Uterus (tissue), 4 donors: ENCODE data around the gene SLC35A3. TPM values are rescaled to one million over a fixed set of nuclear protein-coding genes. Genes with fewer than 3 reads are reported as not detected.

Experiments used
- DNase-seq, 2 donors: peaks; one replicate each; pipeline ENCODE4 v3.0.0-alpha.2; 2019 to 2020
- H3K27ac ChIP-seq, 2 donors: fragments of 200-600 bp; sonication (generic); 1 replicate in 1 of 2; 2 replicates in 1 of 2; pipeline ENCODE4 v1.5.1; 2016 to 2018
- H3K27me3 ChIP-seq, 2 donors: fragments of 200-600 bp; sonication (generic); one replicate each; pipeline ENCODE4 v1.5.1; 2018 to 2019; ENCODE audit warnings: control low read depth in 1 of 2
- H3K36me3 ChIP-seq, 2 donors: fragments of 200-600 bp; sonication (generic); one replicate each; pipeline ENCODE4 v1.5.1; 2019; ENCODE audit warnings: control low read depth in 1 of 2
- H3K4me1 ChIP-seq, 2 donors: fragments of 200-600 bp; sonication (generic); one replicate each; pipeline ENCODE4 v1.5.1; 2018 to 2019; ENCODE audit warnings: control low read depth in 1 of 2
- H3K4me3 ChIP-seq, 2 donors: fragments of 200-600 bp; sonication (generic); 1 replicate in 1 of 2; 2 replicates in 1 of 2; pipeline ENCODE4 v1.5.1; 2018 to 2019; ENCODE audit warnings: mild to moderate bottlenecking in 1 of 2
- H3K9me3 ChIP-seq, 2 donors: fragments of 200-600 bp; sonication (generic); one replicate each; pipeline ENCODE4 v1.5.1; 2019; ENCODE audit warnings: control low read depth in 1 of 2
- CTCF ChIP-seq, 4 experiments: fragments of 200-600 bp in 2 of 4; fragments of 450-650 bp in 2 of 4; sonication (generic) in 2 of 4; IDR thresholded peaks; one replicate each; pipeline ENCODE4 v1.5.1; 2016 to 2019; ENCODE audit warnings: antibody characterized with exemption in 4 of 4, mild to moderate bottlenecking in 2 of 4, moderate library complexity in 1 of 4
- POLR2A ChIP-seq, 2 donors: fragments of 450-650 bp; IDR thresholded peaks; one replicate each; pipeline ENCODE4 v1.6.1; 2016; ENCODE audit warnings: antibody characterized with exemption in 2 of 2, mild to moderate bottlenecking in 1 of 2, moderate library complexity in 1 of 2
- intact Hi-C: fragments of 100-400 bp; cut with DNase I; formaldehyde crosslinking; loops from one replicate; pipeline ENCODE4 v1.15.1; 2023; ENCODE audit warnings: low total_unique reads
- total RNA-seq, 4 donors: library from RNA; depleted of rRNA in 3 of 4; stranded (reverse); fragments of >200 nt in 3 of 4; gene quantifications; one replicate each; pipeline versions ENCODE4 v1.1.0 to v1.2.4, GENCODE V29; 2014 to 2023
- donor health status: DM: yes; HTN: yes; CAD: no.

SLC35A3 gene
- total RNA-seq, 4 donors from 2014 or later: 6.7 to 65.3 (median 28.8) TPM

DNA sequence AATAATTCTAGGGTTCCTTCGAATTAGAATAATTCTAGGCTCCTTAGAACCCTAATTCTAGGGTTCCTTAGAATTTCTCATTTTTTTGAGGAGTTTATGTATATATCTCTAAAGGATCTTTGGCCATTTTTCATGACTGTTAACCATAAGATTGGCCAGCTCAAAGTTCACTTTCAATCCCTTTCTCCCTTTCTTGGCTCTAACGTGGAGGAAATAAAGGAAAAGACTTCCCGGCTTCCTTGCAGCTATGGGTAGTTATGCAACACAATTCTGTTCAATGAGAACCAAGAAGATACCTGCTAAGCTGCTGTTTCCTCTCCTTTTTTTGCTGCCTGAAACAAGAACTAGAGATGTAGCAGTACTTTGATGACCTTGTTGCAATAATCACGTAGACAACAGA is 27.2 kb downstream of the SLC35A3 start:
- peaks cover 0 to 7% of the 10 kb centered on the region in 2 donors for H3K9me3 ChIP-seq
- no peaks in the 10 kb centered on the region for H3K4me1 ChIP-seq
- H3K27me3 ChIP-seq: no peaks in the 10 kb centered on the region
- TF ChIP-seq CTCF (IDR thresholded peaks at IDR 0.05) (no peak), POLR2A (IDR thresholded peaks at IDR 0.05) (no peak)
- H3K27ac ChIP-seq: no peak overlapping the region
- DNase-seq: no peak
- no peaks in the 10 kb centered on the region for H3K36me3 ChIP-seq
- no peak overlapping the region for H3K4me3 ChIP-seq
- intact Hi-C loops: no loop called here

GRCh38 chr1:100001462-100001861 is 31.7 kb downstream of the SLC35A3 start:
- Histone ChIP-seq H3K36me3 (no peaks in the 10 kb centered on the region), H3K27ac (no peak overlapping the region), H3K4me1 (no peaks in the 10 kb centered on the region), H3K27me3 (no peaks in the 10 kb centered on the region), H3K4me3 (no peak overlapping the region), H3K9me3 (peaks cover 0 to 3% of the 10 kb centered on the region in 2 donors)
- intact Hi-C loops: no loop called here
- TF ChIP-seq CTCF (IDR thresholded peaks at IDR 0.05) (no peak), POLR2A (IDR thresholded peaks at IDR 0.05) (no peak)
- no peak for DNase-seq

DNA sequence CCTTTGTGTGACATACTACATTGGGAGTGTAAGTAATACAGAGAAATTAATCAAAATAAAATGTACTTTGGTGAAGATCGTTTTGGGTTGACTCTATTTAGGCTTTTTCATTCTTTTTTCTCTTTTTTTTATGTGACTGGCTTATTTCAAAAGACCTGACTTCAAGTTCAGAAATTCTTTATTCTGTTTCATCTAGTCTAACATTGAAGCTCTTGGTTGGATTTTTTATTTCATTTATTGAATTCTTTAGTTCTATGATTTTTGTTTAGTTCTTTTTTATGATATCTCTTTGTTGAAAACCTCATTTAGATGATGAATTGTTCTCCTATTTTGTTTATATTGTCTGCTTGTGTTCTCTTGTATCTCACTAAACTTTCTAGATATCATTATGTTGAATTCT is 35.6 kb downstream of the SLC35A3 start:
- intact Hi-C loops: no loop called here
- Histone ChIP-seq H3K27ac (no peak overlapping the region), H3K9me3 (peaks cover 0 to 3% of the 10 kb centered on the region in 2 donors), H3K36me3 (no peaks in the 10 kb centered on the region), H3K4me1 (no peaks in the 10 kb centered on the region), H3K4me3 (no peak overlapping the region), H3K27me3 (no peaks in the 10 kb centered on the region)
- TF ChIP-seq POLR2A (IDR thresholded peaks at IDR 0.05): no peak
- TF ChIP-seq CTCF (IDR thresholded peaks at IDR 0.05): no peak
- DNase-seq: no peak

DNA sequence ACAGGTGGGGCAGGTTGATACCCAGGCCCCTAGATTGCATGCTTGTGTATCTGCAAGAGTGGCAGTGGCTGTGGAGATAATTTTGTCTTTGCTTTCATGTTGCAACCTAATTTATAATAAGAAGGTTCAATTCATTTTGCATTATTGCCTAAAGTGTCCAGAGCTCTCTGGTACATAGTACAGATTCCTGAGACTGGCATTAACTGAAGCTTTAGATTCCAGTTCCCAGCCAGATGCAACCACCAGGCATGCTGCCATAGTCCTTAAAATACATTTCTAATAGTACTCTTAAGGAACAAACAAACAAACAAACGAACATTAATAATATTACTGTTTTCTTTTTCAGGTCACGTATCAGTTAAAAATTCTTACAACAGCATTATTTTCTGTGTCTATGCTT is 36.9 kb downstream of the SLC35A3 start:
- Histone ChIP-seq H3K4me1 (no peaks in the 10 kb centered on the region), H3K27ac (no peak overlapping the region), H3K9me3 (peaks cover 0 to 3% of the 10 kb centered on the region in 2 donors), H3K27me3 (no peaks in the 10 kb centered on the region), H3K36me3 (no peaks in the 10 kb centered on the region), H3K4me3 (no peak overlapping the region)
- TF ChIP-seq POLR2A (IDR thresholded peaks at IDR 0.05) (no peak), CTCF (IDR thresholded peaks at IDR 0.05) (no peak)
- no peak for DNase-seq
- intact Hi-C loops: no loop called here

DNA sequence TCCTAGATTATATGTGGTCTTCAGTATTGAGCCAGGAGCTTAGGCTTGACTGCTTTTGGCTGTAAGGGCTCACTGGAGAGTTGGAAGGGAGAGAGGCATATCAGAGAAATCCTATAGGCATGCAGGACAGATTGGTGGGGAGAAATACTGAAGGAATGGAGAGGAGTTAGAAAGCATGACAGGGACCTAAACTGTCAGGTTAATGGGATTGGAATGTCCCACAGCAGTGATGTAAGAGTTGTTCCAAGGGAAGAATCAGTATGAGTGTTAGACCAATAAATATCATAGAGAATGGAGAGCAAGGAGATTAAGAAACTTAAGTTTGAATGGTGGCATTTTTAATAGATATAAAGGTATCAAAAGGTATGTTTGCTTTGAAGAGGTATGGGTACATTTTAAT is 39.7 kb downstream of the SLC35A3 start:
- H3K4me1 ChIP-seq: no peaks in the 10 kb centered on the region
- H3K27me3 ChIP-seq: no peaks in the 10 kb centered on the region
- TF ChIP-seq CTCF (IDR thresholded peaks at IDR 0.05): no peak
- intact Hi-C loops: no loop called here
- no peaks in the 10 kb centered on the region for H3K36me3 ChIP-seq
- peaks cover 0 to 3% of the 10 kb centered on the region in 2 donors for H3K9me3 ChIP-seq
- DNase-seq: no peak
- H3K4me3 ChIP-seq: no peak overlapping the region
- no peak overlapping the region for H3K27ac ChIP-seq
